Right lobe of liver (tissue), 4 donors: Measurements from ENCODE around the gene GPRC5C.

Experiments
- CTCF ChIP-seq, 4 donors: fragments of 200-600 bp in 3 of 4; fragments of 450-650 bp in 1 of 4; IDR thresholded peaks; one replicate each; pipeline versions ENCODE4 v1.5.1 to v1.8.0; 2016 to 2022; ENCODE audit warnings: antibody characterized with exemption in 4 of 4, mild to moderate bottlenecking in 2 of 4
- POLR2A ChIP-seq: fragments of 450-650 bp; IDR thresholded peaks from one replicate; pipeline ENCODE4 v1.6.1; 2017; ENCODE audit warnings: antibody characterized with exemption, mild to moderate bottlenecking
- donor health status: DM: no; HTN: no; CAD: no.
- donor health status: DM: no; HTN: no; CAD: no.
- donor health status: DM: no; HTN: yes; CAD: no.

GRCh38 chr17:74430706-74431567 is 951 bp upstream of the GPRC5C start:
- TF ChIP-seq CTCF (IDR thresholded peaks at IDR 0.05) (no peak), POLR2A (peak; percentile 62)
